Left ventricle myocardium inferior (tissue), 1 donor: ENCODE results near the gene MGMT. TPM values are rescaled to one million over a fixed set of nuclear protein-coding genes. Genes with fewer than 3 reads are reported as not detected.

Experiments
- DNase-seq: peaks from one replicate; pipeline ENCODE4 v3.0.0-alpha.2; 2020
- H3K27ac ChIP-seq: fragments of 200-600 bp; replicated peaks from 2 replicates; pipeline ENCODE4 v1.8.0; 2021
- H3K27me3 ChIP-seq: fragments of 200-600 bp; 2 replicates; pipeline ENCODE4 v1.8.0; 2021; ENCODE audit warnings: low read depth
- H3K36me3 ChIP-seq: fragments of 200-600 bp; 2 replicates; pipeline ENCODE4 v1.8.0; 2021
- H3K4me1 ChIP-seq: fragments of 200-600 bp; 2 replicates; pipeline ENCODE4 v1.8.0; 2021
- H3K4me3 ChIP-seq: fragments of 200-600 bp; 2 replicates; pipeline ENCODE4 v1.8.0; 2021; ENCODE audit warnings: mild to moderate bottlenecking, moderate library complexity
- H3K9me3 ChIP-seq: fragments of 200-600 bp; replicated peaks from 2 replicates; pipeline ENCODE4 v1.8.0; 2021
- intact Hi-C: fragments of 100-400 bp; cut with micrococcal nuclease; formaldehyde crosslinking; loops from one replicate; pipeline ENCODE4 v1.11.0; 2022
- total RNA-seq: library from RNA; stranded (reverse); fragmentation: NEBNext Ultra II Directional; extraction: Animal tissue kit (Norgen Biotek cat#: 25700); gene quantifications from one replicate; pipeline ENCODE4 v1.2.1, GENCODE V29; 2021
- TF ChIP-seq, protein P1 (sequence below): fragments of 200-600 bp; IDR thresholded peaks from 2 replicates; pipeline ENCODE4 v1.8.0; 2021; ENCODE audit warnings: antibody characterized with exemption, mild to moderate bottlenecking, borderline replicate concordance
- donor health status: DM: no; HTN: yes; CAD: no; lungs with severe emphysema.

MGMT gene
- total RNA-seq, 1 donor from 2014 or later, result 15.4 TPM

DNA sequence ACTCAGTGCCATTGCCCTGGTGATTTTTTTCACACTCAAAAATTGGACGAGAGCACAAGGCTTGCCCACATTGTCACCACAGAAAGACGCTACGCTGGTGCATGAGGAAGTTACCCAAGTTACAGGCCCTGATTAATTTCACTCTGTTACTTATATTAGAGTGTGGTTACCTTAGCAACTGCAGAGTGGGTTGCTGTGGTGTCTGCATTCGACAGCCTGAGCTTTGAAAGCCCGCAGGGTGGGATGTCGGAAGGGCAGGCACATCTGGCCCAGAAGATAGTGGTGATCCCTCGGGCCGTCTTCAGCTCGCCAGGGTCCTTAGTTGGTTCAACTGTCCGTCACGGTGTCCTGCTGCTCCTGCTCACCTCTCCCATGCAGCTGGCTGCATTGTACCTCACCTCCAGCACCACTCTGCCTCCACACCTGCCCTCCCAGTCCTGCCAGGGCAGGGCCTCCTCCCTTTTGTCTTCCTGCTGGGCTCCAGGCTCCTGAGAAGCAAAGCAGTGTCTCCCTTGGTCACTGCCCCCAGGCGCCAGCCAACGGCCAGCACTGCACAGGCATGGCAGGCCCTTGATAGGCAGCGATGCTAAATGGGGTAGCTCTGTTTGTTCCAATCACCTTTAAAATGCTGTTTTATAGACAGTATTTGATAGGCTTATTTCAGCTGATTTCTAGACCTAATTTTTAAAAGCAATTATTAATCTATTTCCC lies 329.8 kb downstream of the MGMT start:
- no peak for DNase-seq
- H3K27me3 ChIP-seq, result peaks cover 10% of the 10 kb centered on the region
- intact Hi-C loops, result no loop called here
- H3K36me3 ChIP-seq, result no peaks in the 10 kb centered on the region
- no peak overlapping the region for H3K4me3 ChIP-seq
- peaks cover 38% of the 10 kb centered on the region for H3K9me3 ChIP-seq
- H3K27ac ChIP-seq, result no peak overlapping the region
- no peaks in the 10 kb centered on the region for H3K4me1 ChIP-seq
- TF ChIP-seq, protein P1, sequence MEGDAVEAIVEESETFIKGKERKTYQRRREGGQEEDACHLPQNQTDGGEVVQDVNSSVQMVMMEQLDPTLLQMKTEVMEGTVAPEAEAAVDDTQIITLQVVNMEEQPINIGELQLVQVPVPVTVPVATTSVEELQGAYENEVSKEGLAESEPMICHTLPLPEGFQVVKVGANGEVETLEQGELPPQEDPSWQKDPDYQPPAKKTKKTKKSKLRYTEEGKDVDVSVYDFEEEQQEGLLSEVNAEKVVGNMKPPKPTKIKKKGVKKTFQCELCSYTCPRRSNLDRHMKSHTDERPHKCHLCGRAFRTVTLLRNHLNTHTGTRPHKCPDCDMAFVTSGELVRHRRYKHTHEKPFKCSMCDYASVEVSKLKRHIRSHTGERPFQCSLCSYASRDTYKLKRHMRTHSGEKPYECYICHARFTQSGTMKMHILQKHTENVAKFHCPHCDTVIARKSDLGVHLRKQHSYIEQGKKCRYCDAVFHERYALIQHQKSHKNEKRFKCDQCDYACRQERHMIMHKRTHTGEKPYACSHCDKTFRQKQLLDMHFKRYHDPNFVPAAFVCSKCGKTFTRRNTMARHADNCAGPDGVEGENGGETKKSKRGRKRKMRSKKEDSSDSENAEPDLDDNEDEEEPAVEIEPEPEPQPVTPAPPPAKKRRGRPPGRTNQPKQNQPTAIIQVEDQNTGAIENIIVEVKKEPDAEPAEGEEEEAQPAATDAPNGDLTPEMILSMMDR, result no peak

DNA sequence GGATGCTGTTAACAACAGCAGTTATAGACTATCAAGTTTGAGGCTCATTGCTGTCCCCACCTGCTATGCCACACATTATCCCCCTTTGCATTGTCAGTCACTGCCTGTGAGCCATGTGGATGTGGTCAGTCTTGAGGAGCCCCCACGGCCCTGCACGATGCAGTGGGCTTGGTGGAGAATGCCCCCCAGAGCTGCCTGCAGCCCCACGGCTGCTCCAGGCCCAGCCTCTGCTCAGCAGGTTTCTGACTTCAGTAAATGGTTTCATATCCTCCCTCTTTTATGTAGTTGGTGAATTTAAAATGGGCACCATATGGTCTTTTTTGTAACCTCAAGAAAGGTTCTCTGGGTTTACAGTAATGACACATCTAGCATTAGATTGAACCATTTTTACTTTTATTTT lies 332.9 kb downstream of the MGMT start:
- intact Hi-C loops, result no loop called here

DNA sequence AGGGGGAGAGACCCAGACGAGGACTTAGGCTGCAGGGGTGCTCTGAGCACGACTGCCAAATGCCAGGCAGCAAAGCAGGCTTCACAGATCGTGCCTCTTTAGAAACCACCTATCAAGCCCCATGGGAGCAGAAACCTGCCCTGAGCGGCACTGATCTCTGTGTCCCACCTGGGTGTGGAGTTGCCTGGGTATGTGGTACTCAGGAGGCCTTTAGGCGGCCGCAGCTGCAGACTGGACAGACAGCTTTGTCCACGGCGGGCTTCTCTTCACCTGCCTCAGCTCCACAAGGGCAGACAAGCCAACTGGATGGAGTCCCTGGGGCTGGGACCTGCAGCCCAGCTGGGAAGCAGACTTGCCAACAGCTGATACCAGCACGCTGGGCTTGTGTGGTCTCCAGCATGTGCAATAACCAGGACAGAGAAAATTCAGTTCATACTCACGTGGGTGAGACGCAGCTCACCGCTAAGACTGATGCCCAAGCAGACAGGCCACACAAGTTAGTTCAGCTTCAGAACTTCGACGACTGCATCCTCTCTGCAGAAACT lies 333.8 kb downstream of the MGMT start:
- Histone ChIP-seq H3K4me1 (no peaks in the 10 kb centered on the region), H3K36me3 (no peaks in the 10 kb centered on the region), H3K4me3 (no peak overlapping the region), H3K27me3 (peaks cover 35% of the 10 kb centered on the region), H3K27ac (no peak overlapping the region), H3K9me3 (peaks cover 52% of the 10 kb centered on the region)
- TF ChIP-seq, protein P1, result no peak
- DNase-seq, result no peak
- intact Hi-C loops, result no loop called here

More for the DNA sequence above, 332.9 kb downstream of the MGMT start:
- H3K4me1 ChIP-seq, result no peaks in the 10 kb centered on the region
- no peaks in the 10 kb centered on the region for H3K36me3 ChIP-seq
- no peak overlapping the region for H3K27ac ChIP-seq
- peaks cover 27% of the 10 kb centered on the region for H3K27me3 ChIP-seq
- peaks cover 42% of the 10 kb centered on the region for H3K9me3 ChIP-seq
- no peak overlapping the region for H3K4me3 ChIP-seq
- TF ChIP-seq, protein P1, result no peak
- no peak for DNase-seq

DNA sequence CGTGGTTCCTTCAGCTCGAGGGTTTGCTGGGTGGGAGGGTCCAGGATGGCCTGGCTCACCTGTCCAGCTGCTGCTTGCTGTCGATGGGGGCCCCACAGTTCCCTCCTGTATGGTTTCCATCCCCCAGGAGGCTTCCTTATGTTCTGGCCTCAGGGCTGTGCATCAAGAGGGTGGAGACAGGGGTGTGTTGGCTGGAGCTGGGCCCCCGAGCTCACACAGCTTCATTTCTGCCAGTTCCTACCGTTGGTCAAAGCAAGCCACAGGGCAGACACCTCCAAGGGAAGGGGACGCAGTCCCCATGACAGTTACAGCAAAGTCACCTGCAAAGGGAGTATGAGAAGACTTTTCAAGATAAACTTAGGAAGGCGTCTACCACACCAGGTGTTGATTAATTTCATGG lies 340.2 kb downstream of the MGMT start:
- no peaks in the 10 kb centered on the region for H3K36me3 ChIP-seq
- peaks cover 72% of the 10 kb centered on the region for H3K27me3 ChIP-seq
- no peak for DNase-seq
- peaks cover 48% of the 10 kb centered on the region for H3K9me3 ChIP-seq
- intact Hi-C loops, result no loop called here
- TF ChIP-seq, protein P1, result no peak
- no peak overlapping the region for H3K27ac ChIP-seq
- H3K4me1 ChIP-seq, result no peaks in the 10 kb centered on the region
- H3K4me3 ChIP-seq, result no peak overlapping the region

GRCh38 chr10:129808092-129808983 lies 341.3 kb downstream of the MGMT start:
- Histone ChIP-seq H3K27ac (no peak overlapping the region), H3K9me3 (peaks cover 38% of the 10 kb centered on the region), H3K27me3 (peaks cover 72% of the 10 kb centered on the region), H3K4me3 (no peak overlapping the region), H3K36me3 (no peaks in the 10 kb centered on the region), H3K4me1 (no peaks in the 10 kb centered on the region)
- no peak for DNase-seq
- intact Hi-C loops, result no loop called here
- TF ChIP-seq, protein P1, result no peak
